OCI-LY3 (cell line): ENCODE data around the gene C4A.
"Not testable (repeated sequence)": the region's sequence is repeated elsewhere in the genome, so short reads cannot be mapped to it uniquely, and the experiment has no call there.

Source experiments
- CTCF ChIP-seq: fragments of 200-600, 300-600 bp; sonication (generic); IDR thresholded peaks from 2 replicates; pipeline ENCODE4 v1.5.1; 2014; ENCODE audit warnings: antibody characterized with exemption, low read length, low read depth
- EZH2phosphoT487 ChIP-seq: fragments of 200-600 bp; shearing (Covaris generic); IDR thresholded peaks from 2 replicates; pipeline ENCODE4 v1.6.1; 2018; ENCODE audit warnings: antibody characterized with exemption, mixed run types, low read depth

- not testable (repeated sequence) for TF ChIP-seq CTCF, EZH2phosphoT487
Observed at GRCh38 chr6:32040299-32041049, 58.6 kb downstream of the C4A start.
